BLaER1 treated with 17β-estradiol and CSF1 and Interleukin-3, amounts not matched to agents 10 nM and 100 nM (cell line): ENCODE data around the gene FARP1.

Source experiments
- H3K27ac ChIP-seq, 11 experiments: shearing (Covaris generic); formaldehyde crosslinking; 2 replicates each; pipeline ENCODE4 v1.8.1; 2022
- H3K27me3 ChIP-seq, 11 experiments: shearing (Covaris generic); formaldehyde crosslinking; 2 replicates each; pipeline ENCODE4 v1.8.1; 2022
- H3K36me3 ChIP-seq, 11 experiments: shearing (Covaris generic); formaldehyde crosslinking; 2 replicates each; pipeline ENCODE4 v1.8.1; 2022
- H3K4me1 ChIP-seq, 10 experiments: shearing (Covaris generic); formaldehyde crosslinking; 2 replicates each; pipeline ENCODE4 v1.8.1; 2022
- H3K4me2 ChIP-seq, 11 experiments: shearing (Covaris generic); formaldehyde crosslinking; 2 replicates each; pipeline ENCODE4 v1.8.1; 2022
- H3K4me3 ChIP-seq, 10 experiments: shearing (Covaris generic); formaldehyde crosslinking; 2 replicates each; pipeline ENCODE4 v1.8.1; 2022
- H3K9ac ChIP-seq, 11 experiments: shearing (Covaris generic); formaldehyde crosslinking; 2 replicates each; pipeline ENCODE4 v1.8.1; 2022
- H3K9me3 ChIP-seq, 11 experiments: shearing (Covaris generic); formaldehyde crosslinking; replicated peaks in 1 of 11; 2 replicates each; pipeline ENCODE4 v1.8.1; 2022
- H4K20me1 ChIP-seq, 11 experiments: shearing (Covaris generic); formaldehyde crosslinking; 2 replicates each; pipeline ENCODE4 v1.8.1; 2022
- Cebpa-rat ChIP-seq, 11 experiments: shearing (Covaris generic); IDR thresholded peaks; 2 replicates each; pipeline ENCODE4 v1.8.1; 2022

FARP1 gene

DNA sequence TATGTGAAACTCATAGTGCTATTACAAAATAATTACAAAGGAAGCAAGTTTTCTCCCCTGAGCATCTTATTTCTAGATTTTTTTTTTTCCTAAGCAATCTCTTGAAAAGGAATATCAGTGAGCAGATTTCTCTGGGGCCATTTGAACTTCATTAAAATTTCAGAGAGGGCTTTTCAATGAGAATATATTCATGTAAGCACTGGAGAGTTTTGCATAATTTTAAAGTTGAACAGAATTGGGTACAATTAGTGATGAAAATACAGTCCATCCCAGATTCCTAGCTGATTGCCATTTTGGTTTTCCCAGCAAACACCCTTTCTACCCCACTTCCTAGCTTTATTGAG is 101.0 kb downstream of the FARP1 start:
- no peak overlapping the region for H3K9ac ChIP-seq
- no peak overlapping the region for H3K27ac ChIP-seq

DNA sequence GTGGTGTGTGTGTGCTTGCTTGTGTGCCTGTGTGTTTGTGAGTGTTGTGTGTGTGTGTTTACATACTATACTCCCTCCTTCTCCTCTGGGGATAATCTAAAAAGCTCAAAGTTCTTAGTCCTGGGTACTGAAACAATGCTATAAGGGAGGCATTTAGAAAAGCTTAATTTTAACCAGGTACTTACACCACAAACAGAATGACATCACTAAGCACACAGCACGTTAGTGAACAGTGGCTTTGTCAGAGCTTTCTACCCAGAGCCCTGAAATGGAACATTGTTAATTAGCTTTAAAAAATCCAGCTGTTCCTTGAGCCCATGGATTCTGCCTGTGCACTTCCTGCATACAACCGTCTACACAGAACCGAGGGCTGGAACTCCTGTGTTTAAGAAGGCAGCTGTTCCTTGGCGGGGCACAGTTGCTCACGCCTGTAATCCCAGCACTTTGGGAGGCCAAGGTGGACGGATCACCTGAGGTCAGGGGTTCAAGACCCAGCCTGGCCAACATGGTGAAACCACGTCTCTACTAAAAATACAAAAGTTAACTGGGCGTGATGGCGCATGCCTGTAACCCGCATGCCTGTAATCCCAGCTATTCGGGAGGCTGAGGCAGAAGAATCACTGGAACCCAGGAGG is 103.8 kb downstream of the FARP1 start:
- H3K4me2 ChIP-seq: no peak overlapping the region
- H3K36me3 ChIP-seq: peaks cover 0 to 18% (median 0%) of the 10 kb centered on the region in 11 experiments; a peak in 2 of 22 replicates
- peaks cover 0 to 1% (median under 1%) of the 10 kb centered on the region in 10 experiments; a peak in 7 of 20 replicates for H3K4me1 ChIP-seq
- H3K27ac ChIP-seq: 0 out of 22 replicates have a peak overlapping the region, but pooled peaks of 1 of the 11 experiments have one; percentile 8
- TF ChIP-seq Cebpa-rat (IDR thresholded peaks at IDR 0.05): no peak
- H3K4me3 ChIP-seq: no peak overlapping the region
- H3K9ac ChIP-seq: no peak overlapping the region
- 0 out of 22 replicates have a peak, but pooled peaks cover 0 to 3% (median 0%) of the 10 kb centered on the region in 11 experiments for H3K9me3 ChIP-seq
- H3K27me3 ChIP-seq: no peaks in the 10 kb centered on the region
- H4K20me1 ChIP-seq: peaks cover 0 to 32% (median 0%) of the 10 kb centered on the region in 11 experiments; a peak in 4 of 22 replicates

More for the DNA sequence above, 101.0 kb downstream of the FARP1 start:
- Histone ChIP-seq H3K4me3 (no peak overlapping the region), H3K9me3 (no peaks in the 10 kb centered on the region), H3K4me2 (no peak overlapping the region), H4K20me1 (peaks cover 0 to 55% (median 0%) of the 10 kb centered on the region in 11 experiments; a peak in 4 of 22 replicates), H3K4me1 (peaks cover 8 to 18% (median 14%) of the 10 kb centered on the region in 10 experiments; a peak in 19 of 20 replicates), H3K27me3 (no peaks in the 10 kb centered on the region), H3K36me3 (peaks cover 0 to 27% (median 0%) of the 10 kb centered on the region in 11 experiments; a peak in 5 of 22 replicates)
- no peak for TF ChIP-seq Cebpa-rat (IDR thresholded peaks at IDR 0.05)

DNA sequence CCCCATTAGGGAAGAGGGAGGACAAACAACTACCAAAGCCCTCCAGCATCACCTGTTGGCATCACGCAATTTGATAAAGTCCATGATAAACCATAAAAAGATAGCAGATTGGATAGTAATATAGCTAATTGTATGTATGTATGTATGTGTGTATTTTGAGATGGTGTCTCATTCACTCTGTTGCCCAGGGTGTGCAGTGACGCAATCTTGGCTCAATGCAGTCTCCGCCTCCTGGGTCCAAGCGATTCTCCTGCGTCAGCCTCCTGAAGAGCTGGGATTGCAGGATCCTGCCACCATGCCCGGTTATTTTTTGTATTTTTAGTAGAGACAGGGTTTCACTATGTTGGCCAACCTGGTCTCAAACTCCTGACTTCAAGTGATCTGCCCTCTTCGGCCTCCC is 108.8 kb downstream of the FARP1 start:
- H3K9ac ChIP-seq: no peak overlapping the region
- peak in 2 of 11 experiments; percentile 30 to 45; a peak in 1 of 22 replicates for TF ChIP-seq Cebpa-rat (IDR thresholded peaks at IDR 0.05)
- no peaks in the 10 kb centered on the region; a peak in 1 of 22 replicates for H3K27me3 ChIP-seq
- peaks cover 0 to 11% (median 0%) of the 10 kb centered on the region in 11 experiments; a peak in 2 of 22 replicates for H3K36me3 ChIP-seq
- peak overlapping the region in 3 of 11 experiments; percentile 65 to 77 (median 75); a peak in 3 of 22 replicates for H3K27ac ChIP-seq
- peaks cover 0 to 20% (median 0%) of the 10 kb centered on the region in 11 experiments; a peak in 3 of 22 replicates for H4K20me1 ChIP-seq
- 0 out of 22 replicates have a peak, but pooled peaks cover 0 to 3% (median 0%) of the 10 kb centered on the region in 11 experiments for H3K9me3 ChIP-seq
- H3K4me1 ChIP-seq: peaks cover 28 to 45% (median 42%) of the 10 kb centered on the region in 10 experiments
- H3K4me2 ChIP-seq: peak overlapping the region in 4 of 11 experiments; percentile 12 to 83 (median 74); a peak in 3 of 22 replicates
- no peak overlapping the region for H3K4me3 ChIP-seq

DNA sequence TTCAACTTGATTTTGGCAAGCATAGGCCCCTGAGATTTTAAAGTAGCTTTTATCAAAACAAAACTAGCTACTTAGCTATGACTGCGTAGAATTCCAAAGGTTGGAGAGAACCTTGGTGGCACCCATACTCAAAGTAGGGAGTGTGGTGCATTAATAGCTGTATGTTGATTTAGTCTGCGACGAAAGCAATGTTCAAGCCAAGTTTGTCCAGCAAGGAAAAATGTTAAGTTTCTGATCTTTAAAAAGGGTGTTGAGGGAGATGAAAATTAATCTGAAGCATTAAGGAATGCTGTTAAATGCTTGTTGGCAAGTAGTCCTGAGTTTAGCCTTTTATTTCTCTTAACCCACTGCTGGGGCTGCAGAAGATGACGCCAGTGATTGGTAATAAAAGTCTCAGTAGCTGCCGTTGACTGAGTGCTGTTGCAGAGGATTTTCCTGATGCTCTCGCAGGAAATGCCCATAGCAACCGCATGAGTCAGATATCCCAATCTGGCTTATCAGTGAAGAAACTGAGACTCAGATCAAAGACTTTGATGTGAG is 110.1 kb downstream of the FARP1 start:
- Histone ChIP-seq H3K27me3 (no peaks in the 10 kb centered on the region; a peak in 1 of 22 replicates), H3K27ac (peak overlapping the region in 9 of 11 experiments; percentile 55 to 84 (median 73); a peak in 19 of 22 replicates), H3K4me1 (peaks cover 28 to 45% (median 42%) of the 10 kb centered on the region in 10 experiments), H3K9ac (peak overlapping the region in 9 of 11 experiments; percentile 24 to 72 (median 37); a peak in 14 of 22 replicates), H3K4me2 (peak overlapping the region; percentile 46 to 83 (median 66)), H4K20me1 (peaks cover 0 to 20% (median 0%) of the 10 kb centered on the region in 11 experiments; a peak in 3 of 22 replicates), H3K9me3 (0 out of 22 replicates have a peak, but pooled peaks cover 0 to 3% (median 0%) of the 10 kb centered on the region in 11 experiments), H3K4me3 (peak overlapping the region in 1 of 10 experiments; percentile 30; a peak in 4 of 20 replicates), H3K36me3 (0 out of 22 replicates have a peak, but pooled peaks cover 0 to 6% (median 0%) of the 10 kb centered on the region in 11 experiments)
- peak in 4 of 11 experiments; percentile 36 to 92 (median 77); a peak in 7 of 22 replicates for TF ChIP-seq Cebpa-rat (IDR thresholded peaks at IDR 0.05)

DNA sequence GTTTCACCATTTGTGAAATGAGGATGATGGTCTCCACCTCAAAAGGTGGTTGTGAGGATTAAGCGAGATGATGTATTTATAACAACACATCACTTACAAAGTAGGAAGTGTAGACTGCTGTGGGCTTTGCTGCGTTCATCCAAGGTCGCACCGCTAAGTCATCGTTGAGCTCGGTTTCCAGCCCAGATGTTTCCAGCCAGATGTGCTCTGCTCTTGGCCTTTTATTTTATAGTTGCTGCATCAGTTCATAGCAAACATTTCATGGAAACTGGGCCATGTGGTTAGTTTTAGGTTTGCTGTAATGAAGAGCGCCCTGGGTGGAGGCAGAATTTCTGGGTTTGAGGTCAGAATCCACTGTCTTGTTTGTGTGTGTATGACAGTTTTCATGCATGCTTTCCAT is 110.6 kb downstream of the FARP1 start:
- Histone ChIP-seq H3K27ac (peak overlapping the region in 9 of 11 experiments; percentile 55 to 84 (median 73); a peak in 18 of 22 replicates), H4K20me1 (peaks cover 0 to 20% (median 0%) of the 10 kb centered on the region in 11 experiments; a peak in 3 of 22 replicates), H3K4me3 (peak overlapping the region in 1 of 10 experiments; percentile 30; a peak in 4 of 20 replicates), H3K4me2 (peak overlapping the region; percentile 46 to 83 (median 66)), H3K36me3 (0 out of 22 replicates have a peak, but pooled peaks cover 0 to 6% (median 0%) of the 10 kb centered on the region in 11 experiments), H3K27me3 (no peaks in the 10 kb centered on the region; a peak in 1 of 22 replicates), H3K9me3 (0 out of 22 replicates have a peak, but pooled peaks cover 0 to 3% (median 0%) of the 10 kb centered on the region in 11 experiments), H3K4me1 (peaks cover 28 to 45% (median 42%) of the 10 kb centered on the region in 10 experiments), H3K9ac (peak overlapping the region in 9 of 11 experiments; percentile 24 to 72 (median 37); a peak in 15 of 22 replicates)
- TF ChIP-seq Cebpa-rat (IDR thresholded peaks at IDR 0.05): no peak

DNA sequence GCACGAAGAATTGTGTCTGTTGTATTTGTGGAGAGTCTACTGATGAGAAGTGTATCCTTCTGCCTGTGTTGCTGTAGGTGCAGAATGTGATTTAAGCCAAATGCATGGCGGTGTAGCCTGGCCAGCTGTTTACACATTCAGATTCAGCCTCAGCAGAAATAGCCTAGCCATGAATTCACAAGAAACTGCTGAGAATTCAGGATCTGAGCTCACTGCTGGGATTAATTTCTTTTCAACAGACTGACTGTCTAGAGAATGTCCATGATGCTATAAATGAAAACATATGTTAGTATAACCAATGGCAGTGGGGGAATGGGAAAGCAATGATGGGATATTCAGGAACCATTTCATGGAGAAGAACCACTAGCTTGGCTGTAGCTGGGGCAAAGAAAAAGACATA is 111.6 kb downstream of the FARP1 start:
- TF ChIP-seq Cebpa-rat (IDR thresholded peaks at IDR 0.05): no peak
- Histone ChIP-seq H3K9me3 (0 out of 22 replicates have a peak, but pooled peaks cover 0 to 3% (median 0%) of the 10 kb centered on the region in 11 experiments), H3K4me1 (peaks cover 28 to 45% (median 42%) of the 10 kb centered on the region in 10 experiments), H3K4me3 (no peak overlapping the region), H3K27ac (peak overlapping the region; percentile 7 to 84 (median 65); a peak in 16 of 22 replicates), H4K20me1 (peaks cover 0 to 27% (median 0%) of the 10 kb centered on the region in 11 experiments; a peak in 3 of 22 replicates), H3K9ac (no peak overlapping the region), H3K36me3 (0 out of 22 replicates have a peak, but pooled peaks cover 0 to 6% (median 0%) of the 10 kb centered on the region in 11 experiments), H3K27me3 (no peaks in the 10 kb centered on the region; a peak in 1 of 22 replicates), H3K4me2 (peak overlapping the region; percentile 46 to 83 (median 66); a peak in 20 of 22 replicates)

DNA sequence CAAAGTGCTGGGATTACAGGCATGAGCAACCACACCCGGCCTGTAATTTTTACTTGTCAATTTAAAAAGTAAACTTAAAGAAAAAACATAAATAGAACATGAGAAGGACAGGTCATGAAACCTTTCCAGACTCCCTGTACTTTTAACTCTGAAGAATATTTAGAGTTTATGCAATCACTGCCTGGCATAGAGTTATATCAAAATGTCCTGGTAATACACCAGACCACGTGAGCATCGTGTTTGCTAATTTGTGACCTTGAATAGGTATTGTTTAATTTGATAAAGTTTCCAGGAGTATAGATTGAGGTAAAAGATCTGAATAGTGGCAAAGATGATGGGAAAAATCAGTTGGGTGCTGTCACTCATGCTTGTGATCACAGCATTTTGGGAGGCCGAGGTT is 115.3 kb downstream of the FARP1 start:
- no peaks in the 10 kb centered on the region for H3K9me3 ChIP-seq
- peaks cover 0 to 46% (median 0%) of the 10 kb centered on the region in 11 experiments; a peak in 6 of 22 replicates for H4K20me1 ChIP-seq
- H3K27me3 ChIP-seq: no peaks in the 10 kb centered on the region
- no peak overlapping the region for H3K4me2 ChIP-seq
- H3K36me3 ChIP-seq: 0 out of 22 replicates have a peak, but pooled peaks cover 0 to 6% (median 0%) of the 10 kb centered on the region in 11 experiments
- H3K27ac ChIP-seq: no peak overlapping the region
- no peak overlapping the region for H3K9ac ChIP-seq
- no peak overlapping the region for H3K4me3 ChIP-seq
- H3K4me1 ChIP-seq: peaks cover 15 to 28% (median 27%) of the 10 kb centered on the region in 10 experiments
- no peak for TF ChIP-seq Cebpa-rat (IDR thresholded peaks at IDR 0.05)
